GM18867 (cell line): ENCODE measurements around the gene ETS1.
A peak's percentile ranks its signal among the peaks of the same experiment; 100 is the strongest.

Source experiments
- ATAC-seq: cut with Tn5 transposase; IDR thresholded peaks from one replicate; pipeline ENCODE4 v1.9.1; 2021; ENCODE audit warnings: mild to moderate bottlenecking, moderate library complexity; ENCODE audit not compliant: unreplicated experiment

Gene ETS1

DNA sequence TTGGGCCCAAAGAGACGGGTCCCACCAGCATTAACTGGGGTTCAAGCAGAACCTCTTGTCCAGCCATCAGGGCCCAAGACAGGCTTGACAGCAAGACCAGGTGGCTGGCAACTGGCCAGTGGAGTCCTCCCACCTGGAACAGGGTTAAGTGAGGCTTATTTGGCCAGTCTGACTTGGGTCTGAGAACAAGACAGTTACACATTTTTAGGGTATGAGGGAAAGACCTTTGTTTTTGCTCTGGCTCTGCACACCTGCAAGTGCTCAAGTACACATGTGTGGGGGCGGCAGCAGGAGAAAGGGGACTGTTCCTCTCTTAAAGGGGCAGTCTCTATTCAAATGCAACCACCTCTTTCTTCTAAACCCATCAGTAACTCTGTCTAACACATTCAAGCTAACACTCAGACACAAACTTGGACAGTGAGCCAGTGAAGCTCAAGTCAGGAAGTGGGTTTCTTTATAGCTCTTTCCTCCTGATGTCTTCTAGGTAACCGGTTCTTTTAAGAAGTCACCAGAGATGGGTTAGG, 116.2 kb downstream of the ETS1 start:
- peak; percentile 49 for ATAC-seq

- no peak for ATAC-seq
These were observed 117.3 kb downstream of the ETS1 start for GRCh38 chr11:128470081-128470480.

DNA sequence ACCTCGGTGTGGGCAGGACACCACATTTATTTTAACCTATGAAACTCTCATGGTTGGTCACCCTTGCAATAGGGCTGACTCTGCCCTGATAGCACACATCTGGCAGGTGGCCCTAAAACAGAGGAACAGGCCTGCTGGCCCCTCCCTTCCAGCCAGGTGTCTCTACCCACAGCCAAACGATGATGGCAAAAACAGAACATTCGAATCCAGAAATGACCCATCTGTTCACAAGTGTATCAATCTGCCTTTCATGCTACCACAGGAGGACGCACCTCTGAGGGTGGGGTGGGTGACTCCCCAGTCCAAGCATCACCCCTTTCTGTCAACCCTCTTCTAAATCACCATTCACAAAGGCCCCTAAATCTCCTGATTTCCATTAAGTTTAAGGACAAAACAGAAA, 118.1 kb downstream of the ETS1 start:
- ATAC-seq = peak; percentile 56

- ATAC-seq = no peak
These were observed 119.2 kb downstream of the ETS1 start for GRCh38 chr11:128468111-128468510.

GRCh38 chr11:128467610-128468041, 119.7 kb downstream of the ETS1 start:
- no peak for ATAC-seq

DNA sequence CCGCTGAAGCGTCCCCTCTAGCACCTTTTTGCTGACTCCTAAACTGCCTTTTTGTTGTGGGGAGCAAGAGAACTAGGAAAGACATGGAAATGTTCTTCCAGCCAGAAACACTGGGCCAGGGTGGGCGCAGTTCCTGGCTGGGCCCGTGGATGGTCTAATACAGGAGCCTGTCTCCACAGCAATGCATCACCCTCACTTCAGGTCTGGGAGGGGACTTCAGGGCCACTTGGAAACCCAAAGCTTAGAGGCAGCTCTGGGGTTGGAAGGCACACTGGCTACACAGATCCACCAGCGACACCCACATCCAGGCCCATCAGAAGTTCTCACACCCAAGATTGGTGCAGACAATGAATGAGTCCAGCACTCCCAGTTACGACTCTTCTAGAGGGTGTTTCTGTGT, 120.3 kb downstream of the ETS1 start:
- no peak for ATAC-seq

DNA sequence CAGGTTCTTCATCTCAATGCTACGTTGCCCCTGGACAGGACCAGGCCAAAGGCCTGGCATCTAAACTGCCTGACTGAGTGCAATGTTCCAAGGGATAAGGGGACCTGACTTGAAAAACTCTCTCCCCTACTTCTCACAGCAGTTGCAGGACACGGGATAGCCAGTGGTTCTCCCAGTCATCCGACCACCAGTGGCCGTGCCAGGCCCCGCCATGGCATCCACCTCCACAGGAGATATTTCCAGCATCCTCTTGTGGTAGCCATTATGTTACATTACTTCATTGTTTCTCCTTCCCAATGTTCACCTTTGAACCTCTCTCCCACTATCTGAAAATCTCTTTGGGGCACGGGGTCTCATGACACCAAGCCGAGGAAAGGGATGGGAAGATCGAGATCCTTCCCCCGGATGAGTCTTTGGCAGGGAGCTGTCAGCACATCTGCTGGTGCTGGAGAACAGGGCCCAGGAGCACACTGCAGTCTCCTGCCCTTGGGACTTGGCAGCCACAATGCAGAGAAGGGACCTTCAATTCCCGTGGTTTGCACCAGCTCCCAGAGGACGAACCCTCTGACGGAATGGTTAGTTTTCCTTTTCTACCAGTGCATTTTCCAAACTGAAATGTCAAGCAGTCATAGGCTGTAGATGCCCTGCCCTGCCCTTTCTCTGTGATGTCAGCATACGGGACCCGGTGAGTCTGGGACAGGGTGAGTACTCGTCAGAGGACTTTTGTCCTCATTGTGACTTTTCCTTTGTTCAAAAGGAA, 121.2 kb downstream of the ETS1 start:
- ATAC-seq = no peak

GRCh38 chr11:128465531-128465930, 121.8 kb downstream of the ETS1 start:
- ATAC-seq = no peak

DNA sequence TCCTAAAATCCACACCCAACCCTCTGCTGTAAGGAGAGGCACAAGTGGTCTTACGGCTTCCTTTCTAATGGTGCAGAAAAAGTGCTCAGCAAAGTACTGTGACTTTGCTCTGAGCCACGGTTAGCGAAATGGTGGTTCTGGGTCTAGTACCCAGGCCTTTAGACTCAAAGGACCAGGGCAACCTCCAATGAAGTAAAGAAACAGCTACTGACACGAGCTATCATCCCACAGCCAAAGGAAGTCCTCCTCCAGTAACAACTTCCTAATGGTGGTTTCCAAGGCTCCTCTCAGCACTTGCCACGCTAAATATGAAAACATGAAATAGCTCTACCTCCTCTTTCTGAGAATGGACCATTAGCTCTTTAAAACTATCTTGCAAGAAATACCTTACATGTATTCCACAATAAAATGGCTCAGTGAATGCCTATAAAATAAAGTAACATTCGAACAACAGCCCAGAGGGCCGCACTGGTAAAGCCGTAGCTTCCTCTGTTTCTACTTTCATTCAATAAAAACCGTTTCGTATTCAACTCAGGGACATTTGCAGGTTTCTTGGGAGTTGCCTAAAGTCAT, 122.4 kb downstream of the ETS1 start:
- no peak for ATAC-seq

- ATAC-seq = no peak
These were observed 123.4 kb downstream of the ETS1 start for GRCh38 chr11:128463979-128464378.

GRCh38 chr11:128463371-128463829, 124.0 kb downstream of the ETS1 start:
- ATAC-seq = no peak

- ATAC-seq = no peak
These were observed 124.4 kb downstream of the ETS1 start for GRCh38 chr11:128462922-128463321.

- no peak for ATAC-seq
These were observed 125.2 kb downstream of the ETS1 start for GRCh38 chr11:128462189-128462588.

DNA sequence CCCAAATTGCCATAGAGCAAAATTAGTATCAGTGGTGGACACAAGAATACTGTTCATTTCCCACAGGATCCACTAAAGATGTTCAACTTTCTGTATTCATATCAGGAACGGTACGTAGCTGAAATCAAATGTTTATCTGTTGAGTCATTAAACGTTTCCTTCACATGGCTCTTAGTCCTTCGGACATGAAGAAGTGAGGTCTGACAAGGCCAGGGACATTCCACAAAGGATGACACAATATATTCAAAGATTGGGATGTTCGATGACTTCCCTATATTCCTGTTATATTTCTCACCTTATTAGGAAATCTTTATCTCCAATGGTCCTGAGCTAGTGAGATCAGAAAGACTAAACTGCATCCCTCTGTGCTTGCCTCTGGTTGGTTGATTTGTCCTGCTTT, 129.0 kb downstream of the ETS1 start:
- ATAC-seq = no peak

DNA sequence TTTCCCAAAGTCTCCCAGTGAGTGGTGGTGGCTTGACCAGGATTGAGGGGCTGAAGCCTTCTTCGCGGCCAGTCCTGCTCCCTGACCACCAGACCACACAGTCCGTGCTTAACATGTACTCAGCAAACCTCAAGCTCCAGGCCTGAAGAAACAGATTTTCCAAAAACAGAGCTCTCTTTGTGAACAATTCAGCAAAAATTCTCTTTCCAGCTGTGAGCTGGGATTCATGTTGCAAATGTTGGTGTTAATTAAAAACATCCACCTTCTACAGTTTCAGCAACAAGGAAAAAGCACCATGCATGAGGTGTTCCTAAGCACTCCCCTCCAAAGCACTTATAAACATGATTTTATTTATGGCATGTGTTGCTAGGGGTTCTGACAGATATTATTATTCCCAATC, 129.5 kb downstream of the ETS1 start:
- no peak for ATAC-seq

DNA sequence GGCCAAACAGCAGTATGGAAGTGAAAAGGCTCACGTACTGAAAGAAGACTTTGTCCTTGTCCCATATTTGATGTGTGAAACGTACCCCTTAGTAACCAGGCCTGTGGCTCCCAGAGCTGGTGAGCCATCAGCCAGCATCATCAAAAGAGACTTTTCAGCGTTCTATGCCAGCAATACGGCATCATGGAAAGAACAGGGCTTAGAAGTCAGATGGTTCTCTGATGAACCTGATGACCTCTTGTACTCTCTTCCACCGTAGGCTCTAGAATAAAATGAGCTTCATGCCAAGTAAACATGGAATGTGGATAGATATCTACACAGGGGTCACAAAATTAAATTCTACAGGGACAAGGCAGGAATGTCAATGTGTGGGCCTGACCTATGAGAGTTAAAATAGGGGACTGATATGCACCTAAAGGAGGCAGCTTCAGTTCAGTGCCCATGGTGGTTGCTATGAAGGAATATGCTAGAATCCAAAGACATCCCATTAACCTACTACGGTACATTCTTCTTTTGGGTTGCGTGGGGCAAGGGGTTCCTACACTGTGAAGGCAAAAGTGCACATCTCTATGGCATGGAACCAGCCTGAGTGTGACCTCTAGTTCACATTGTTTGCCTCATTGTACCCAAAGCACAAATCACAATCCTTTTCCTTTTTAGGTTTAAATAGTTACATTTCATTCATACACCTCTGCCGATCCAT, 130.6 kb downstream of the ETS1 start:
- no peak for ATAC-seq

- no peak for ATAC-seq
These were observed 131.6 kb downstream of the ETS1 start for GRCh38 chr11:128455766-128456165.

- no peak for ATAC-seq
These were observed 133.7 kb downstream of the ETS1 start for GRCh38 chr11:128453444-128454336.

DNA sequence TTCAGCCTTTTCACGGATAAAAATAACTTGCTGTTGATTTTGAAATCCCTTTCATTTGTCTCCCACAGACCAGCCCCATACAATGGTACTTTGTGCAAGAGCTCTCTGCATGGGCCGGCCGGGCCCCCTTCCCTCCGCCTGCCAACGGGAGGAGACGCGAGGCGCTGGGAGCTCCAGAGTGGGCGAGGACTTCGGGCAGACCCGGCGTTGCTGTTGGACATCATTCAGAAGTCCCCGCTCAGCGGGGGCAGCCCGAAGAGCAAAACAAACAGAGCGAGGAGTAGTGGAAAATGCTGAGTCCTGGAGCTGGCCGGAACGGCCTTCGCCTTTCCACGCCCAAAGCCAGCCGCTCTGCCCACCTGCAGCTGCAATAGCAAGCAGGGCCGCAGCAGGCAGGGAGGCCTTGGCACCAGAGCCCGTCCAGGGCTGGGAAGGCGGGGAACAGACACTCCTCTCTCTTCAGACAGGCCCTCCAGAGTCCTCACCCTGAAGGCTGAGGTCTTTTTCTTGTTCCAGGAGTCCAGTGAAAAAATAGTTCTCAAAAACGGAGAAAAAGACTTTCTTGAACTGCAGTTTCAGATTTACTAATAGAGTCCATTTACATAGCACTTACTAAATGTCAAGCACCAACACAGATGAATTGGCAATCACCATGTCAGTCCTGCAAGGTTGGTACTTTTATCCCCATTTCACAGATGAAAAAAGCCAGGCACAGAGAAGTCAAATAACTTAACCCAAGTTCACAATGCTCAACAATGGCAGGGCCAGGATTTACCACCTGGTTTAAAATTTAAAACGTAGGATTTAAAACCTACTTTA, 135.5 kb downstream of the ETS1 start:
- ATAC-seq = peak; percentile 47
